ENCODE results near the gene CTSZ.

GRCh38 chr20:58970146-58970545 is 36.9 kb downstream of the CTSZ start:
- TF ChIP-seq, protein P1, sequence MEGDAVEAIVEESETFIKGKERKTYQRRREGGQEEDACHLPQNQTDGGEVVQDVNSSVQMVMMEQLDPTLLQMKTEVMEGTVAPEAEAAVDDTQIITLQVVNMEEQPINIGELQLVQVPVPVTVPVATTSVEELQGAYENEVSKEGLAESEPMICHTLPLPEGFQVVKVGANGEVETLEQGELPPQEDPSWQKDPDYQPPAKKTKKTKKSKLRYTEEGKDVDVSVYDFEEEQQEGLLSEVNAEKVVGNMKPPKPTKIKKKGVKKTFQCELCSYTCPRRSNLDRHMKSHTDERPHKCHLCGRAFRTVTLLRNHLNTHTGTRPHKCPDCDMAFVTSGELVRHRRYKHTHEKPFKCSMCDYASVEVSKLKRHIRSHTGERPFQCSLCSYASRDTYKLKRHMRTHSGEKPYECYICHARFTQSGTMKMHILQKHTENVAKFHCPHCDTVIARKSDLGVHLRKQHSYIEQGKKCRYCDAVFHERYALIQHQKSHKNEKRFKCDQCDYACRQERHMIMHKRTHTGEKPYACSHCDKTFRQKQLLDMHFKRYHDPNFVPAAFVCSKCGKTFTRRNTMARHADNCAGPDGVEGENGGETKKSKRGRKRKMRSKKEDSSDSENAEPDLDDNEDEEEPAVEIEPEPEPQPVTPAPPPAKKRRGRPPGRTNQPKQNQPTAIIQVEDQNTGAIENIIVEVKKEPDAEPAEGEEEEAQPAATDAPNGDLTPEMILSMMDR (IDR thresholded peaks at IDR 0.05; ENCODE audit: poor library complexity), result no peak
- TF ChIP-seq EZH2phosphoT487 (IDR thresholded peaks at IDR 0.05; ENCODE audit: low read depth, severe bottlenecking, unreplicated experiment), result no peak
